HG03175 (cell line): ENCODE data around the gene TMEM47.

Experiments
- ATAC-seq: cut with Tn5 transposase; IDR thresholded peaks from one replicate; pipeline ENCODE4 v1.9.1; 2021; ENCODE audit warnings: mild to moderate bottlenecking, moderate library complexity; ENCODE audit not compliant: unreplicated experiment

Gene TMEM47

DNA sequence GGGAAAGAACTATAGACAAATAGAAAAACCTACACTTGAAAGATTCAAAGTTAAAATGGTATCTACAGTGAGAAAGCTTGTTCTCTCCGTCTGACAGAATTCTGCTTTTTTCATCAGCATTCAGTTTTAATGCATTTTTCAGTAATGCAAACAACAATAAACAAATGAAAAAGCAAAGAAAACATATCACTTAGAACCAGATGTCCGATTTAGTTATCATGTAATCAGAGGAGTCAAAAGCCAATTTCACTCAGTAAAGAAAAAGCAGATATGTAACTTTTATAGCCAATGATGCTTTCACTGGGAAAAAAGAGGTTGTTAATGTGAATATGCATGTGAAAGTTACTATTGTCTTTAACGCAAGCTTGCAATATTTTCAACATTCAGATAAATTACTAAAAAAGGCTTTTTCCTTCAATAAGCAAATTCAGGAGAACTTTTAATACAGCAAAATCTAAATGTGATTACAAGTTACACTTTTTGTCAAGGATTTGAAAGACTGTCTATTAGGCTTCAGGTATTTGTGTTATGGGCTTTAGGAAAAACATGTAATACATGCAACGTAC is 70.7 kb downstream of the TMEM47 start:
- ATAC-seq: no peak

DNA sequence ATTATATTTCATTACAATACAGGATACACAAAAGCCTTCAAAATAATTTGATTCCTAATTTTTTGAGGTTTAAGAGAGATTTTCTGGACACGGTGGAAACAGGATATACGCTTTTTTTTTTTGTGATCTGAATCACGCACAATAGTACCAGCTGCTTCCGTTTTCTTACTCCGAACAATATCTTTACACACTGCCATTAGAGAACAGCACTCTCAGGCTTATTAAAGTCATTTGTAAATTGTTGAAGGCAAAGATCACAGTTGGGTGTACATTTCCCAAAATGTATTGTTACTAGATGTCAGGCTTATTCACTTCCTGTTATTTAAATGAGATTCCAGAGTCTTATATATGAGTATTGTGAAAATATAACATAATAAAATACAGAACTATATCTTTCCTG is 71.5 kb downstream of the TMEM47 start:
- no peak for ATAC-seq

DNA sequence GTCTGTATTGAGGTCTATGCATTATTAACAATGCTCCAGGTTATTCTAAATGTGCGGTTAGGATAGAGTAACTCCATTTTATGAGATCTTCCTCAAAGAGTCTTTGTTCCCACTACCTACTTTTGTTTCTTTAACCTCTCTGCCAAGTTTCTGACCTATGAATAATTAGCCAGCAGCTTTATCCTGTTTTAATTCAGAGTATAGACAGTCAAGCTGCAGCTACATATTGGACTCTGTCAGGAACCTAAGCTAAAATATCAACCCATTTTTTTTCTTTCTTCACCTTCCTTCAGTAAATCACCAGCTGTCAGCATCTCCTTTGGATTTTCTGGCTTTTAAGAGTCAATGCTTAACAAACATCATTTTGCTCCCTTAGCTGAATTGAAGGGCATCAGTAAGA is 72.3 kb downstream of the TMEM47 start:
- no peak for ATAC-seq

DNA sequence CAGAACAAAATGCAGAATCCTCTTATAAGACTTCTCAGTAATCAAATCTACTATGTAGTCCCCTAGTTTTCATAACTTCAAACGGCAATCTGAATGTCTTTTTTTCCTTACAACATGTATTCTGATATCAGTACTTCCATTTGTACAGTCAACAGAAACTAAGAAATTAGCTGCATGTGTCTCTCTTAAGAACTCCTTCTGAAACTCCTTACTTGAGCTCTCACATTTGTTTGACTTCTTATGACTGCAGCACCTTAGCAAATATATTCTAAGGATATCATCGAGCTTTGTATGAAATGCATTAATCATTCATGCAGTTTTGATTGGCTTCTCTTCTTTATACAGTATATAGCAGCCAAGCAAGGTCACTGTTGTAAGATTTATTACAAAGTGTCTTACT is 77.0 kb downstream of the TMEM47 start:
- no peak for ATAC-seq

DNA sequence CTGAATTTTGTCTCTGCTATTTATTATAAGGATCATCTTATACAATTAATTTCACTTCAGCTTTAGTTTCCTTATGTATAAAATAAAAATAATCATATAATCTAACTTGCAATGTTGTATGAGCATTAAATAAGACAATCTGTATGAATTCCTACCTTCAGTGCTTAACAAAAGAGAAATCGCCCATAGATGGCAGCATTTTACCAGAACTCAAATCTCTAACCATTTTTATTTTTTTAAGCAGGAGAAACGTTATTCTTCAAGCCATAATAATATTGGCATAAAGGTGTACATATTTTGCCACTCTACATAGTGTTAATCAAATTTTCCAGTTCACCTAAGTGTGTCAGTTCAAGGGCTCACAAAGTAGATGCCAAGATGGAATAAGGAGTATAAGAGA is 78.8 kb downstream of the TMEM47 start:
- no peak for ATAC-seq
